Loucy (cell line): ENCODE measurements around the gene RGPD4.

Experiments
- CTCF ChIP-seq: fragments of 200-600 bp; sonication (generic); conservative IDR thresholded peaks from 2 replicates; pipeline ENCODE4 v1.5.1; 2014; ENCODE audit warnings: mild to moderate bottlenecking, antibody characterized with exemption, low read length
- EZH2phosphoT487 ChIP-seq: fragments of 200-600 bp; IDR thresholded peaks from 2 replicates; pipeline ENCODE4 v1.6.1; 2018; ENCODE audit warnings: antibody characterized with exemption, mild to moderate bottlenecking, moderate library complexity, borderline replicate concordance

- TF ChIP-seq EZH2phosphoT487 (no peak), CTCF (no peak)
Measured at GRCh38 chr2:107931412-107931811, 104.7 kb downstream of the RGPD4 start.
